ENCODE results near the gene TEX261. TPM values are rescaled to one million over a fixed set of nuclear protein-coding genes. Genes with fewer than 3 reads are reported as not detected.

The TEX261 gene
- total and polyA plus RNA-seq, 2 experiments from 2014 or later = 5.7 to 17.5 TPM

DNA sequence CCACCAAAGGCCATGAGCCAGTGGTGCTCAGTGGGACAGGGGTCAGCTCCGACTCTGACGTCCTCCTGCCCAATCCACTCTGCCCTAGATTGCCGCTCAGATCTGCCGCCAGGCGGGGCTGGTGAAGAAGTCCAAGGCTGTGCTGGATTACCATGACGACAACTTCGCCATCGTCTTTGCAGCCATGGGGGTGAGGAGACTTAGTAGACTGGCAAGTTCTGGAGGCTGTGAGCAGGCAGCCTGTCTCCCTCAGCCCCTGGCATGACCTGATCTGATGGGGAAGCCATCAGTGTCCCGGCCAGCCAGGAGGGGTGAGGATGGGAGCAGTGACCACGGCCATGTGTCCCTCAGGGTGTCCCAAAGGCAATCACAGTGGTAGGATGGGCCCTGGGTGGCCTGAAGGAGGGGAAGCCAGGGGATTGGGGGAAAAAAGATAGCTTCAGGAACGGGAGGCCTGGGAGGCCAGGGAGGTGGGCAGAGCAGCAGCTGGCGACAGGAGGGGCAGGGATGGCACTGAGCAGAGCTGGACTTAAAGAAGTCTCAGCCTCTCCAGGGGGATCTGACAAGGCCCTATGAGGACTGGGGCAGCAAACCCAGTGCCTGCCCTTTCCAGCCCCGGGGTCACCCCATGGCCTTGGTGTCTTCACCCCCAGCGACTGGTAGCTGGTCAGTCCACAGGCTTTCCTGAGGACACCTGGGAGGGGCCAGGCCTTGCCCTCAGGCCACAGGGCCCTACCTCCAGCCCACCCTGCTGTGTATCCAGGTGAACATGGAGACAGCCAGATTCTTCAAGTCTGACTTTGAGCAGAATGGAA is 33.6 kb downstream of the TEX261 start:
- H3K79me2 ChIP-seq (replicated peaks; ENCODE audit: insufficient read depth) = no peaks in the 10 kb centered on the region
- TF ChIP-seq EZH2 (IDR thresholded peaks at IDR 0.05; ENCODE audit: low read depth, unreplicated experiment) (no peak), STAT1 (IDR thresholded peaks at IDR 0.05; ENCODE audit: unreplicated experiment) (no peak)
- TF ChIP-seq, protein P1, sequence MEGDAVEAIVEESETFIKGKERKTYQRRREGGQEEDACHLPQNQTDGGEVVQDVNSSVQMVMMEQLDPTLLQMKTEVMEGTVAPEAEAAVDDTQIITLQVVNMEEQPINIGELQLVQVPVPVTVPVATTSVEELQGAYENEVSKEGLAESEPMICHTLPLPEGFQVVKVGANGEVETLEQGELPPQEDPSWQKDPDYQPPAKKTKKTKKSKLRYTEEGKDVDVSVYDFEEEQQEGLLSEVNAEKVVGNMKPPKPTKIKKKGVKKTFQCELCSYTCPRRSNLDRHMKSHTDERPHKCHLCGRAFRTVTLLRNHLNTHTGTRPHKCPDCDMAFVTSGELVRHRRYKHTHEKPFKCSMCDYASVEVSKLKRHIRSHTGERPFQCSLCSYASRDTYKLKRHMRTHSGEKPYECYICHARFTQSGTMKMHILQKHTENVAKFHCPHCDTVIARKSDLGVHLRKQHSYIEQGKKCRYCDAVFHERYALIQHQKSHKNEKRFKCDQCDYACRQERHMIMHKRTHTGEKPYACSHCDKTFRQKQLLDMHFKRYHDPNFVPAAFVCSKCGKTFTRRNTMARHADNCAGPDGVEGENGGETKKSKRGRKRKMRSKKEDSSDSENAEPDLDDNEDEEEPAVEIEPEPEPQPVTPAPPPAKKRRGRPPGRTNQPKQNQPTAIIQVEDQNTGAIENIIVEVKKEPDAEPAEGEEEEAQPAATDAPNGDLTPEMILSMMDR (conservative IDR thresholded peaks at IDR 0.05; ENCODE audit: low read depth in 2 of 2) = peak in 1 of 2 experiments; percentile 25; a peak in 1 of 4 replicates
- no peak overlapping the region for H3K4me3 Mint-ChIP-seq
- DNase-seq (ENCODE audit: low spot score) = peak; percentile 48
- H2AFZ ChIP-seq = no peak overlapping the region
- no peak overlapping the region for H3K4me2 ChIP-seq
- peaks cover 4% of the 10 kb centered on the region for H3K4me1 Mint-ChIP-seq
- peaks cover 4% of the 10 kb centered on the region; the same call in 1 of the 2 replicates for H3K4me1 ChIP-seq (ENCODE audit: insufficient read depth)
- no peaks in the 10 kb centered on the region for H3K36me3 ChIP-seq (ENCODE audit: insufficient read depth)
- H3K9me3 Mint-ChIP-seq = no peaks in the 10 kb centered on the region
- H3K27ac Mint-ChIP-seq = no peak overlapping the region
- H4K20me1 ChIP-seq (replicated peaks; ENCODE audit: insufficient read depth) = no peaks in the 10 kb centered on the region
- H3F3A ChIP-seq (replicated peaks; ENCODE audit: low read depth) = no peaks in the 10 kb centered on the region
- no peak overlapping the region for H3K4me3 ChIP-seq
- peak; percentile 8 for ATAC-seq
- no peaks in the 10 kb centered on the region for H3K9me2 ChIP-seq (ENCODE audit: insufficient read depth)
- no peaks in the 10 kb centered on the region for H3K36me3 Mint-ChIP-seq (ENCODE audit: low read depth)
- peaks cover 56% of the 10 kb centered on the region for H3K27me3 Mint-ChIP-seq (ENCODE audit: insufficient read depth, low read depth, poor library complexity)
- no peak overlapping the region for H3K27ac ChIP-seq (ENCODE audit: low read depth)
- peaks cover 41% of the 10 kb centered on the region for H3K27me3 ChIP-seq (ENCODE audit: insufficient read depth)

DNA sequence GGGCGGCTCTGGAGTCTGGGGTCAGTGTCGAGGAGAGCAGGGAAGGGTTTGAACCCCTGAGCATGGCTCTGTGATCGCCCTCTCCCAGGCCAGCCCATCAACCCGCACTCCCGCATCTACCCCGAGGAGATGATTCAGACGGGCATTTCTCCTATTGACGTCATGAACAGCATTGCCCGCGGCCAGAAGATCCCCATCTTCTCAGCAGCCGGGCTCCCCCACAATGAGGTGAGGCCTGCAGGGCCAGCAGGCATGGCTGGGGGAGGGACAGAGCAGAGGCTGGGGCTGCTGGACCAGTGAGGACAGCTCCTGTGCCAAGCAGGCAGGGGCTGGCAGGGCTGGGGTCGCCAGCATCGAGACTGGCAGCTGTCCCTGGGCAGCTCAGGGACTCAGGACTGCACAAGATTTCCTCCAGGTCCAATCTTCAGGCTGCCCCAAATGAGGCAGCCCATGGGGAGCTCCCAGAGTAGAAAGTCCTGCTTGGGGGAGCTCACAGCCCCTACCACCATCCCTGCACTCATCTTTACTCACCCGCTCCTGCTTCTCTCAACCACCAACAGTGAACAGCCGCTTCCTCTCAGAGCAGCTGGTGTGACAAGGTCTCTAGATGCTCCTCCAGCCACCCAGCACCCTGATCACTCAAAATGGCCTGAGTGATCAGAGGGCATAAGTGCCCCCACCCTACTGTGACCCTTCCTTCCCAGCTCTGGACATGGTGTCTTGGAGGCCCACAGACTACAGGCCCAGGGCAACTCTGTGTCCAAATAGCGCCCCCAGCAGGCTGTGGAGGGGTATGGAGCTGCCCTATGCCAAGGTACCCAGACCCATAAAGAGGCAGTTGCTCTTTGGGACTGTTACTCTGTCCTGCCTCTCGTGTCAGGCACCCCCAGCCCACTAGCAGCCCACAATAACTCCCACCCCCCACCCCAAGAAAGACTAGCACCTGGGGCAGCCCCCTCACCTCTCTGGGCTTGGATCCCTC is 34.5 kb downstream of the TEX261 start:
- peak; percentile 59 for ATAC-seq
- peaks cover 52% of the 10 kb centered on the region for H3K27me3 Mint-ChIP-seq (ENCODE audit: insufficient read depth, low read depth, poor library complexity)
- peak; percentile 72 for DNase-seq (ENCODE audit: low spot score)

More for the DNA sequence above, 34.5 kb downstream of the TEX261 start:
- Histone ChIP-seq H2AFZ (no peak overlapping the region), H3K4me1 (ENCODE audit: insufficient read depth) (peaks cover under 1% of the 10 kb centered on the region; the same call in 1 of the 2 replicates), H3K4me2 (no peak overlapping the region), H3F3A (replicated peaks; ENCODE audit: low read depth) (no peaks in the 10 kb centered on the region), H3K36me3 (ENCODE audit: insufficient read depth) (no peaks in the 10 kb centered on the region), H3K79me2 (replicated peaks; ENCODE audit: insufficient read depth) (no peaks in the 10 kb centered on the region), H3K27me3 (ENCODE audit: insufficient read depth) (peaks cover 36% of the 10 kb centered on the region), H3K27ac (ENCODE audit: low read depth) (no peak overlapping the region), H4K20me1 (replicated peaks; ENCODE audit: insufficient read depth) (no peaks in the 10 kb centered on the region), H3K4me3 (no peak overlapping the region), H3K9me2 (ENCODE audit: insufficient read depth) (no peaks in the 10 kb centered on the region)
- Mint-ChIP-seq H3K27ac (no peak overlapping the region), H3K9me3 (no peaks in the 10 kb centered on the region), H3K36me3 (ENCODE audit: low read depth) (no peaks in the 10 kb centered on the region), H3K4me3 (no peak overlapping the region), H3K4me1 (peaks cover 3% of the 10 kb centered on the region)
- TF ChIP-seq POLR2AphosphoS5 (IDR thresholded peaks at IDR 0.05; ENCODE audit: low read depth) (no peak), ZNF331 (CRISPR knock-in tag; IDR thresholded peaks at IDR 0.05; ENCODE audit: low read depth) (no peak)
- TF ChIP-seq, protein P1 (conservative IDR thresholded peaks at IDR 0.05; ENCODE audit: low read depth in 2 of 2) = peak; percentile 74 to 78

Data from GM23338 (cell line).